ENCODE measurements around the gene PBRM1. TPM values are rescaled to one million over a fixed set of nuclear protein-coding genes. Genes with fewer than 3 reads are reported as not detected.

PBRM1 gene
- total and polyA plus RNA-seq, 3 donors from 2014 or later: 28.9 to 109 (median 99.8) TPM

GRCh38 chr3:52557011-52557960 lies 128.4 kb downstream of the PBRM1 start:
- H3K9me3 ChIP-seq: no peaks in the 10 kb centered on the region
- H3K27me3 ChIP-seq: no peaks in the 10 kb centered on the region
- H3K27ac ChIP-seq: no peak overlapping the region
- no peaks in the 10 kb centered on the region for H3K36me3 ChIP-seq (ENCODE audit: low read depth, missing control alignments)
- intact Hi-C loops (cut with DNase I; ENCODE audit: low total_unique reads): no loop called here
- DNase-seq: no peak
- WGBS, 2 donors: 62 to 65% methylated on average over 9 of the region's 9 CpGs
- peaks cover 20% of the 10 kb centered on the region for H3K4me1 ChIP-seq
- H3K4me3 ChIP-seq: no peak overlapping the region
- no peak for TF ChIP-seq CTCF (IDR thresholded peaks at IDR 0.05)
- TF ChIP-seq POLR2A (IDR thresholded peaks at IDR 0.05): no peak

- Histone ChIP-seq H3K9me3 (no peaks in the 10 kb centered on the region), H3K27ac (no peak overlapping the region), H3K36me3 (ENCODE audit: low read depth, missing control alignments) (no peaks in the 10 kb centered on the region), H3K27me3 (no peaks in the 10 kb centered on the region), H3K4me1 (peaks cover 33% of the 10 kb centered on the region), H3K4me3 (no peak overlapping the region)
- intact Hi-C loops (cut with DNase I; ENCODE audit: low total_unique reads): no loop called here
- no peak for DNase-seq
- TF ChIP-seq POLR2A (IDR thresholded peaks at IDR 0.05): no peak
- no peak for TF ChIP-seq CTCF (IDR thresholded peaks at IDR 0.05)
- 84 to 100% methylated on average over 1 of the region's 1 CpG for WGBS, 2 donors
Observed at GRCh38 chr3:52555056-52555455, 130.7 kb downstream of the PBRM1 start.

GRCh38 chr3:52554026-52554755 lies 131.5 kb downstream of the PBRM1 start:
- Histone ChIP-seq H3K4me1 (peaks cover 33% of the 10 kb centered on the region), H3K4me3 (no peak overlapping the region), H3K9me3 (no peaks in the 10 kb centered on the region), H3K27ac (no peak overlapping the region), H3K36me3 (ENCODE audit: low read depth, missing control alignments) (no peaks in the 10 kb centered on the region), H3K27me3 (no peaks in the 10 kb centered on the region)
- DNase-seq: no peak
- WGBS, 2 donors: 76 to 91% methylated on average over 5 of the region's 5 CpGs
- intact Hi-C loops (cut with DNase I; ENCODE audit: low total_unique reads): no loop called here
- TF ChIP-seq POLR2A (IDR thresholded peaks at IDR 0.05): no peak

GRCh38 chr3:52552089-52552488 lies 133.6 kb downstream of the PBRM1 start:
- H3K4me1 ChIP-seq: peaks cover 33% of the 10 kb centered on the region
- peak overlapping the region in 1 of 2 donors; percentile 38 for H3K27ac ChIP-seq
- no peaks in the 10 kb centered on the region for H3K9me3 ChIP-seq
- H3K36me3 ChIP-seq (ENCODE audit: low read depth, missing control alignments): no peaks in the 10 kb centered on the region
- DNase-seq: no peak
- 70 to 83% methylated on average over 3 of the region's 3 CpGs for WGBS, 2 donors
- no peaks in the 10 kb centered on the region for H3K27me3 ChIP-seq
- intact Hi-C loops (cut with DNase I; ENCODE audit: low total_unique reads): no loop called here
- no peak overlapping the region for H3K4me3 ChIP-seq
- no peak for TF ChIP-seq CTCF (IDR thresholded peaks at IDR 0.05)
- no peak for TF ChIP-seq POLR2A (IDR thresholded peaks at IDR 0.05)

GRCh38 chr3:52551118-52551517 lies 134.6 kb downstream of the PBRM1 start:
- intact Hi-C loops (cut with DNase I; ENCODE audit: low total_unique reads): no loop called here
- Histone ChIP-seq H3K27ac (peak overlapping the region; percentile 38 to 55), H3K27me3 (no peaks in the 10 kb centered on the region), H3K4me3 (no peak overlapping the region), H3K4me1 (peaks cover 28% of the 10 kb centered on the region), H3K9me3 (no peaks in the 10 kb centered on the region), H3K36me3 (ENCODE audit: low read depth, missing control alignments) (no peaks in the 10 kb centered on the region)
- peak; percentile 71 for DNase-seq
- TF ChIP-seq POLR2A (IDR thresholded peaks at IDR 0.05) (no peak), CTCF (IDR thresholded peaks at IDR 0.05) (no peak)
